LNCAP (cell line): ENCODE data around the gene CDKN3.

Source experiments
- TF ChIP-seq, protein P1 (sequence below): fragments of 450-650 bp; IDR thresholded peaks from 2 replicates; pipeline ENCODE4 v1.5.1; 2017; ENCODE audit warnings: mild to moderate bottlenecking

The CDKN3 gene

GRCh38 chr14:54465654-54466053 is 68.8 kb downstream of the CDKN3 start:
- TF ChIP-seq, protein P1, sequence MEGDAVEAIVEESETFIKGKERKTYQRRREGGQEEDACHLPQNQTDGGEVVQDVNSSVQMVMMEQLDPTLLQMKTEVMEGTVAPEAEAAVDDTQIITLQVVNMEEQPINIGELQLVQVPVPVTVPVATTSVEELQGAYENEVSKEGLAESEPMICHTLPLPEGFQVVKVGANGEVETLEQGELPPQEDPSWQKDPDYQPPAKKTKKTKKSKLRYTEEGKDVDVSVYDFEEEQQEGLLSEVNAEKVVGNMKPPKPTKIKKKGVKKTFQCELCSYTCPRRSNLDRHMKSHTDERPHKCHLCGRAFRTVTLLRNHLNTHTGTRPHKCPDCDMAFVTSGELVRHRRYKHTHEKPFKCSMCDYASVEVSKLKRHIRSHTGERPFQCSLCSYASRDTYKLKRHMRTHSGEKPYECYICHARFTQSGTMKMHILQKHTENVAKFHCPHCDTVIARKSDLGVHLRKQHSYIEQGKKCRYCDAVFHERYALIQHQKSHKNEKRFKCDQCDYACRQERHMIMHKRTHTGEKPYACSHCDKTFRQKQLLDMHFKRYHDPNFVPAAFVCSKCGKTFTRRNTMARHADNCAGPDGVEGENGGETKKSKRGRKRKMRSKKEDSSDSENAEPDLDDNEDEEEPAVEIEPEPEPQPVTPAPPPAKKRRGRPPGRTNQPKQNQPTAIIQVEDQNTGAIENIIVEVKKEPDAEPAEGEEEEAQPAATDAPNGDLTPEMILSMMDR, result no peak

DNA sequence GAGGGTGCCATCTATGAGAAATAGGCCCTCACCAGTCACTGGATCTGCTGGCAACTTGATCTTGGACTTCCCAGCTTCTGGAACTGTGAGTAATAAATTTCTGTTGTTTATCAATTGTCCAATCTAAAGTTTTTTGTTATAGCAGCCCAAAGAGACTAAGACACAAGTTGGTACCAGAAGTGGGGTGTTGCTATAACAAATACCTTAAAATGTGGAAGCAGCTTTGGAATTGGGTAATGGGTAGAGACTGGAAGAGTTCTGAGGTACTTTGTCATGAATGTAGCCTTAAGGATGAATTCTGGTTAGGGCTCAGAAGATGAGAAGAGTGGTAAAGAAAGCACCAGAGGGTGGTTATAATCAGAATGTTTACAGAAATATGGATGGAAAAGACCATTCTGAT is 70.5 kb downstream of the CDKN3 start:
- TF ChIP-seq, protein P1, result no peak
